HG02943 (cell line): ENCODE data around the gene NR2E1.

Experiments
- ATAC-seq: cut with Tn5 transposase; IDR thresholded peaks from one replicate; pipeline ENCODE4 v1.9.1; 2021; ENCODE audit warnings: mild to moderate bottlenecking, low read depth, moderate library complexity; ENCODE audit not compliant: unreplicated experiment

Gene NR2E1

GRCh38 chr6:108203189-108204112 is 37.6 kb downstream of the NR2E1 start:
- no peak for ATAC-seq

GRCh38 chr6:108207013-108207412 is 41.2 kb downstream of the NR2E1 start:
- no peak for ATAC-seq

- ATAC-seq, result no peak
These were observed 43.9 kb downstream of the NR2E1 start for GRCh38 chr6:108209738-108210137.

GRCh38 chr6:108210556-108210955 is 44.7 kb downstream of the NR2E1 start:
- ATAC-seq, result no peak

- no peak for ATAC-seq
These were observed 45.8 kb downstream of the NR2E1 start for GRCh38 chr6:108211671-108212070.

GRCh38 chr6:108222064-108222463 is 56.2 kb downstream of the NR2E1 start:
- ATAC-seq, result no peak

- ATAC-seq, result no peak
These were observed 56.7 kb downstream of the NR2E1 start for GRCh38 chr6:108222504-108222903.

GRCh38 chr6:108227290-108227689 is 61.5 kb downstream of the NR2E1 start:
- no peak for ATAC-seq

- ATAC-seq, result no peak
These were observed 62.6 kb downstream of the NR2E1 start for GRCh38 chr6:108228416-108228815.

GRCh38 chr6:108235127-108235526 is 69.3 kb downstream of the NR2E1 start:
- ATAC-seq, result no peak

GRCh38 chr6:108236791-108237190 is 71.0 kb downstream of the NR2E1 start:
- ATAC-seq, result no peak

GRCh38 chr6:108238322-108238721 is 72.5 kb downstream of the NR2E1 start:
- ATAC-seq, result no peak
